Fibroblast of skin of back (primary cell): ENCODE measurements around the gene AOPEP.

ENCODE experiments used
- DNase-seq: peaks from one replicate; pipeline ENCODE4 v3.0.0-alpha.2; 2013

The AOPEP gene

DNA sequence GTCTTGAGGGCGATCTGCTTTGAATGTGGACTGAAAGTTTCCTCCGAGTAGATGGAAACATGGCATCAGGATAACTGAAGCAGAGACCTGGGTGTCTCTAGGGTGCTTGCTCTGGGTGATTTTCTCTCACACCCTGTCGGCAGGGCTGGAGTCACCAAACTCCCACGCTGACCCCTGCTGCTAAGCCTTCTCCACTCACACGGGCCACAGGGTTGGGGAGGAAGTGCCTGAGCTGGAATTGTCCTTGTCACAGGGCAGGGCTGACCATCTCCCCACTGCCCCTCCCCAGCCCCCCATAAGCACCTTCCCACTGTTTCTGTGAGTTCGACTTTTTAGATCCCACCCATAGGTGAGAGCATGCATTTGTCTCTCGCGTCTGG is 378.1 kb downstream of the AOPEP start:
- no peak for DNase-seq

DNA sequence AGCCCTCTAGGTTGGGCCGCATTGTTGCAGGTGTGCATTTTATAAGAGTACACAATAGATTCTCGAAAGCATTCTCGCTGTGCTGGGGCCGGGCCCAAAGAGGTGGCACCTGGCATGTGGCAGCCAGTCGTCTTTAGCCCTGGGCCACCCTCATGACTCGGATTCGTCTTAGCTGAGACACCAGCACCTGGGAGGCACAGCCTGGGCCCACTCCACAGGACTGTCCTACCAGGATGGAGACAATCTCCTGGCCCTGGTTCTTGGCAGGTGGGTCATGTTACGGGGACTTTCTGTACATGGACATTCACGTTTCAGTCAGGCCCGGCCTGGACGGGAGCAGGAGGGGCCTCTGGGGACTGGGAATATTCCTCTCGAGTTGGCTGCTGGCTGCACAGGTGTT is 378.5 kb downstream of the AOPEP start:
- DNase-seq = no peak

DNA sequence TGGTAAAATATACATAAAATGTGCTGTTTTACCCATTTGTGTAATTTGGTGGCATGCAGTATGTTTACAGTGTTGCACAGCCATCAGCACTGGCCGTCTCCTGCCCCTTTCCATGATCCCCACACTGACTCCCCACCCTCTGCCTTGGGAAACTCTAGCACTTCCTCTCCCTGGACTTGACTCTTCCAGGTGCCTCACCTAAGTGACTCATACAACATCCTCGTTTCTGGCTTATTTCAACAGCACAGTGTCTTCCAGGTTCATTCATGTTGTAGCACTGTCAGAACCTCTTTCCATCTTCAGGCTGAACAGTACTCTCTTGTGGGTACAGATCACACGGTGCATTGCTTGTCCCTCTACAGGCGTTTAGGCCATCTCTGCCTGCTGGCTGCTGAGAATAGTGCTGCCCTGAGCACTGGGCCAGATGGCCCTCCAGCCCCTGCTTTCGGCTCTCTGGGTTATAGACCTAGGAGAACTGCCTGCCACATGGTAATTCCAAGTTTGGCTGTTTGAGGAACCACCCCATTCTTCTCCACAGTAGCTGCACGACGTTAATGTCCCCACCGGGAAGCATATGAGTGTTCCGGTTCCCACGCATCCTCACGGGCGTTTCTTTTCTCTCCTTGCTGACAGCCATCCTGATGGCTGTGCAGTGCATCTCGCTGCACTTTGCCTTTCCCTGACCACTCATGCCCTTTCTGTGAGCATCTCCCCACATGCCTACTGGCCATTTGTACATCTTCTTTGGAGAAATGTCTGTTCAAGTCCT is 379.2 kb downstream of the AOPEP start:
- DNase-seq = no peak

DNA sequence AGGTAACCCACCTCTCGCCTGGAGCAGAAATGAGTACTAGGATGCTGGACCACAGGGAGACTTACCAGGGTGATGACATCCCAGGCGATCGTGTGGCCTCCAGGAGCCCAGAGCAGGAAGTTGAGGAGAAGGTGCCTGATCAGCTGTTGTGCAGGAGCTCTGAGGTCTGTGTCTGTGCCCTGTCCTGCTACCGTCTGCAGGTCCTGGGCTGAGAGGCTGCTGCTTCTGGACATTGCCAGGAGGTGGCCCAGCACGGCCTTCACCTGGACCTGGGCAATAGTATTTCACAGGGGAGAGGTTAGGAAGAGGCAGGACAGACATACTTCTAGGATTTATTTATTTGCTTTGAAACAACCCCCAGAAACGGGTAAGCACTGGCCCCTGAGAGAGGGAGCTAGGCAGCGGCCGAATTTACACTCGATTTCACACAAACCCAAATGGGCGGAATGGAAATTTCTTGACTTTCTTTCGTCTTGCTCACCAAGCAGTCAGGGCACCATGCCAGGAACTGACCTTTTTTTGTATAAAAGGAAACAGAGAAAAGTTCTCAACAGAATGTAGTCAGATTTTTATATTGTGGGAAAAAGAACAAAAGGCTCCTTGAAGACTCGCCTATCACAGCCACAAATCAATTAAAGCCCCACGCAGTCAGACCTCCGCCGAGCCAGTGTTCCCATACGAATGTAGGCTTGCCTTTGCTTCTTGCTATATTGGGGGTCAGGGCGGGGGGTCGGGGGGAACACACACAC is 380.7 kb downstream of the AOPEP start:
- DNase-seq = peak; percentile 86

DNA sequence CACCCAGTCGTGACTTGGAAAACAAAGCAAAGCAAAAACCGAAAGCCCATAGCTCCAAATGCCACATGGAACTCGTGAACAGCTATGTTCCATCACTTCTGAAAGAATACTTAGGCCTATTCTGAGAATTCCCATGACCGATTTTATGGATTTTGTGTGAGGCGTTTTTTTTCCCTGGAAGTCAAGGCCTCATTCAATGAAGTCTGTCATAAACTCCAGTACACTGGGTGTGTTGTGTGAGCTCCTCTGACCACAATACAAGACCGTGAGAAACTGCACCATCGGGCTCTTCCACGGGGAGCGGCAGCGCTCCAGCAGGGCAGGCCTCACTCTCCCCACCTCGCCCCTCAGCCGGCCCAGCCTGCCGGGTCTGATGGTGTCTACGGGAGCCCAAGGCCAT is 381.5 kb downstream of the AOPEP start:
- peak; percentile 53 for DNase-seq

DNA sequence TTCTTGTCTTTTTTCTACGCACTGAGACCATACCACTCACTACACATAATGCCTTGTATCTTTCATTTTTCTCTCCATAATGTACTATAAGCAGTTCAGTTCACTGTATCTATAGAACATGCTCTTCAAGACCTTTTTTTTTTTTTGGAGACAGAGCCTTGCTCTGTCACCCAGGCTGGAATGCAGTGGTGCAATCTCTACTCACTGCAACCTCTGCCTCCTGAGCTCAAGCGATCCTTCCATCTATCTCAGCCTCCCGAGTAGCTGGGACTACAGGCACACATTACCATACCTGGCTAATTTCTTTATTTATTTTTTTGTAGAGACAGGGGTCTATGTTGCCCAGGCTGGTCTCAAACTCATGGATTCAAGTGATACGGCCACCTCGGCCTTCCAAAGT is 382.3 kb downstream of the AOPEP start:
- no peak for DNase-seq

DNA sequence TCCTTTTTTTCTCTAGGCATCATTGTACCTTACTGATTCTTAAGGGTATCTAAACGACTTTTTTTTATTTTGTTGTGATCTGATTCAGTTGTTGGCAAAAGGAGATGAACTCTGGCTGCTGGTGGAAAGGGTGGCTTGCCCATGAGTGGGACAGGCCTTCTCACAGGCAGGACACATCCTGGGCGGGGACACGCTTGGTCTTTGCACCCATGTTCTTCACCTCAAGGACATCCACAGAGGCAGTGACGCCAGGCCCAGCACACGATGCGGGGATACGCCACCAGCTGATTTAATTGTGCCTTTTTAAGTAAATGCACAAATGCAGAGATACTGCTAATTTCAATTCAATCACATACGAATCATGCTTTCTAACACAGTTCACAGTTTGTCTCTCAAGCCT is 383.0 kb downstream of the AOPEP start:
- no peak for DNase-seq

DNA sequence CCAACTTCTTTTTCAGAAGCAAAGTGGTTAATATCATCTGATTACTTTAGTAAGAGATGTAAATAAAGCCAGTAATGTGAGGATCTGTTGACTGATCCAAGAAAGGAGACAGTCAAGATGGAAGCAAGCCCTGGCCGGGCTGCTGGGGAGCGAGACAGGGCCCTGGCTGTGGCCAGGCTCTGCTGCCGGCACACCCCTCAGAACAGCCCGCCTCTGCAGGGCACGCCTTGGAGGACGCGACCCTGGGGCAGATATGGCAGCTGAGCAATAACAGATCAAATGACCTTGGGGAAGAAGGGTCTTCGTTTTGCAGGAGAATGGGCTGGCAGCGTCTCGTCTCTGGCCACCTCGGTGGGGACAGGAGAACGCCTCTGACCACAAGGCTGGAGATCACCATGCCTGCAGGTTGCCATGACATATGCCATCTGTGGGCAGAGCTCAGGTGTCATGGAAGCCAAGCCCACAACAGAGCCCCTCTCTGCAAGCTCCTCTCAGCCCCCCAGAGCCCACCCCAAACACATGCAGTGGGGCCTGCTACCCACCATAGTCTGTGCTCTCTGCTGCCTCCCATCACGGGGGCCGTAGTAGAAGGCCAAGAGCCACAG is 384.5 kb downstream of the AOPEP start:
- no peak for DNase-seq

DNA sequence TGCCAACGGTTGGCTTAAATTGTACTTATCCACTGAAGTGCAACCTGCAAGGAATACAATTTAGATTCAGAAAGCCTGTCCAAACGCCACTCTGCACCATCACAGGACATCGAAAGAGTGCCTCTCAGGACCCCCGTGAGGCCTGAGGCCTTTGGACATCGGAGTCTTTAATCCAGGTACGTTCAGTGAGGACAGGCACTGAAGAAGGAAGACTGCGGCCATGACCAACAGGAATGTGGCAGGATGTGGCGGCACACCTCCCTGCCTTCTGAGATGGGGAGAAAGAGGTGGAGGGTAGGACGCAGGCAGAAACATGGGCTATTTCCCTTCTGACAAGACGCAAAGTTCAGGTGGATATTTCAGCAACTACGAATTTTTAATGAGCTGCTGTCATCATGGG is 385.2 kb downstream of the AOPEP start:
- no peak for DNase-seq

DNA sequence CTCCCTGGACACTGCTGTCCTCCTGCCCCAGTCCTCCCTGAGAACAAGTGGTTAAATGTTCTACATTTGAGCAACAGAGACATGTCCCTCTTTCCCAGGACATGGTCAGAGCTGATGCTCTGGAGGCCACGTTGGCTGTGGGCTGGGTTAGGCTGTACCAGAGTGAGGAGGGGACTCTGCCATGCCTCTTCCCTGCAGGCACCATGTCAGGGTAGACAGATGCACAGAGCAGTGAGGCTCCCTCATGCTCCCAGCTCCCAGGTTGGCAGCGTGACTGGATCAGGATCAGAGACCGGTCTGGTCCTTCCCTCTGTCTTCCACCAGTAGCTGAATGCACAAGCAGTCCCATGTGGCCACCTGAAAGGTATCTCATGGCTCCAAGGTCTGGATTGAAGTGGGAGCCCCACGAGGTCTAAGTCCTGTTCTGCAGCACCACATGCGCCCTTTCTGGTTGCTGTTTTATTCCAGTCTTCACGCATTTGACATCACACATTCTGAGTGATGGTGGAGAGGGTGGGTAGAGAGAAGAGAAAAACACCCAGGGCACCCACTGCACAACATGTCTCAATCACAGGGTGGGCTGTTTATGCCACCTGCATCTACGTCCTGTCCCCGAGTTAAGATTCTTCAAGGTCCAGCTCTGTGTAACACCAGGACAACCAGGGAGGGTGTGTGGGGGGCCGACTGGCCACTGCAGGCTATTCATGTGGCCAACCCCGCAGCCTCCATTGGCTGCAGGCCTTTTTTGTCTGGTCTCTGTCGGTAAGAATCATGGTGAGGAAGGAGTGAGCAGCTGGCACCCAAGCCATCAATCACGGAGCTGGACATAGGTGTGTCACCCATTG is 386.2 kb downstream of the AOPEP start:
- no peak for DNase-seq

DNA sequence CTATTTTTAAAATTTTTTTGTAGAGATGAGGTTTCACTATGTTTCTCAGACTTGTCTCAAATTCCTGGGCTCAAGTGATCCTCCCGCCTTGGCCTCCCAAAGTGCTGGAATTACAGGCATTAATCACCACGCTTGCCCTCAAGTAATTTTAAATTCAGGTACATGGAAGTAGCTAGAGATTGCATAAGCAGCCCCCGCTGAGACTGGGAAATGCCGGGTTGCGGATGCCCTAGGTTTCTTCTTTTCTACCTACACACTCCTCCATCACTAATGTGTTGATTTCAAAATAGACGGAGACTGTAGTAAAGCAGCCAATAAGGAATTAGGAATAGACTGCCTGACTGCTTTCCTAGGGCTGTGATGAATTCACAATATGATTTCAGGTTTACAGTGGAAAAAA is 388.6 kb downstream of the AOPEP start:
- DNase-seq = no peak

DNA sequence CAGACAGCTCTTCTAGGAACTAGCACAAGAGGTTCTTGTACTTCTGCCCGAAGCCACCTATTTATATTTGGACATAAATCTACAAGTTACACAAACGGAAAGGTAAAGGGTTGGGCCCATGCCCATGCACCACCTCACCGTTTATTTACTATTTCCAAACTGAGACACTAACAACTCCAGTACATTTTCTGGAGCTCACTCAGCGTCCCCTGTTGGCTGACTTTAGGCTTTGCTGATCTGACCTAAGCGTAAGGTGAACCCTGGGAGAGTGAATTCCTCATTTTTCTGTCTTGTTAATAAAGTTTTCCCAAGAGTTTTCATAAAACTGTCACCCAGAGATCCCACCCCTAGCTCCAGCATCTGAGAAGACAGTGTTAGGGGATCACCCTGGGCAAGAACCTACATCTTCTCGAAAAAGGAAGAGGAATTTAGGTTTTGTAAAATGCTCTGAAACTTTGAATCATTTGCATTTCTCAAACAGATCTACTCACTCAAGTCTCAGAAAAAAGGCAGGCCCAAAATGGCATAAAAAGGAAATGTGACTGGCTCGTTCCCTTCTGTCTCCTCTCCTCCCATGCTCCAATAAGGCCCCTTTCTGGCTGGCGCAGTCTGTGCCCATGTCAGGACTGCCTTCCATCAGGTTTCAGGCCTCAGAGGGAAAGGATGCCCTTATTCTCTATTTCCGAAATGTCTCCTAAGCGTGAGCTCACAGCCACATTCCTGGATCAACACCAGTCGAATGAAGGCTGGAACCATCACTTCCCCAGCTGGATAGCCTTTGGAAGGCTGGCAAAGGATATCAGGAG is 389.7 kb downstream of the AOPEP start:
- DNase-seq = no peak

DNA sequence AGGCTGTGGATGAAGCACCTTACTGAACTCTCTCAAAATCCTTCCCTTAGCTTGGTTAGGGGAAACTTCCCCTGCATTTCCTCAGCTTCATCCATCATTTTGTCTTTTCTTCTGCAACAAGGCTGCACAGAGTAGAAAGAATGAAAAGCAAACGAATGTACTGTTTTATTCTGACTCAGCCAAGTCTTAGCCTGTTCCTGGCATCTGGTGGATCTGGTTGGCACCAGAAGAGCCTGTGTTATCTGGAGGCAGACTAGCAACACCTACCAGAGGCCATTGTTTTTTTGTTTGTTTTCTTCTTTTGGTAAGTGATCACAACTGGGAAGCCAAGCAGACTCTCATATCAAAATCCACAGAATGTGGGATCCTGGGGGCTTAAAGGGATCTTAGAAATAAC is 390.3 kb downstream of the AOPEP start:
- DNase-seq = no peak

DNA sequence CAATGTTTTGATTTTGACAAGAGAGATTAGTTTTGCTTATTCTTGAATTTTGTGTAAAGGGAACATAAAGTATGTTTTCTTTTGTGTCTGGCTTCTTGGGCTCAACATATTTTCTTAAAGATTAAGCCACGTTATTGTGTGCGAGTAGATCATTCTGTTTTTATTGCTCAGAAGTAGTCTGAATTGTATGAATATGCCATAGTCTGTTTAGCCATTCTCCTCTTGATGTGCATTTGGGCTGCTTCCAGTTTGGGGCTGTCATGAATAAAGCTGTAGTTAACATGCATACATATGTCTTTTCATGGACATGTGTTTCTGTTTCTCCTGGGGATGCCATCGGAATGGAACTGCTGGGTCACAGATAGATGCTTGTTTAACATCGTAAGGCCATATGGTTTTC is 392.1 kb downstream of the AOPEP start:
- DNase-seq = peak; percentile 87

DNA sequence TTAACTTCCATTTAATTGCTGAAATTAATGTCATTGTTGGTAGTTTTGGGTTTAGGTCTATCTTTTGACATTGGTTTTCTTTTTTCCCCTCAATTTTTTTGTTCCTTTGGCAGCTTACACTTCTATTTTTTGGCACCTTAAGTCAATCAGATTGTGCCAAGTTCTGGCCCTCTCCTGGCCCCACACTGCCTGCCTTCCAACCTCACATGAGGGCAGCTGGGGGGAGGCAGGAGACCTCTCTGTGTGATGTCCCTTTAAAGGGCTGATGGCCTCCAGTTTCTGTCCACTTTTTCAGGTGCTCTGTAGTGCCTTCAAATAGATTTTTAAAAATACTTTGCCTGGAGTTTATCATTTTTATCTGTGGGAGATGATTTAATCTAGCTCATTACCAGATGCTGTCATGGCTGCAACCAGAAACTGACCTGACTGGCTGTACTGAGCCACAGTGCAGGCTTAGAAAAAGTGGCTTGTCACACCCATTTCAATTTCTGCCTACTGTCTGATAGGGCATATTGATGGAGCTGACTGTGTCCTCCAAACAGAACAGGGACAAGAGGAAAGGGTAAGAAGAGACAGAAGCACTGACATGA is 394.4 kb downstream of the AOPEP start:
- DNase-seq = no peak

DNA sequence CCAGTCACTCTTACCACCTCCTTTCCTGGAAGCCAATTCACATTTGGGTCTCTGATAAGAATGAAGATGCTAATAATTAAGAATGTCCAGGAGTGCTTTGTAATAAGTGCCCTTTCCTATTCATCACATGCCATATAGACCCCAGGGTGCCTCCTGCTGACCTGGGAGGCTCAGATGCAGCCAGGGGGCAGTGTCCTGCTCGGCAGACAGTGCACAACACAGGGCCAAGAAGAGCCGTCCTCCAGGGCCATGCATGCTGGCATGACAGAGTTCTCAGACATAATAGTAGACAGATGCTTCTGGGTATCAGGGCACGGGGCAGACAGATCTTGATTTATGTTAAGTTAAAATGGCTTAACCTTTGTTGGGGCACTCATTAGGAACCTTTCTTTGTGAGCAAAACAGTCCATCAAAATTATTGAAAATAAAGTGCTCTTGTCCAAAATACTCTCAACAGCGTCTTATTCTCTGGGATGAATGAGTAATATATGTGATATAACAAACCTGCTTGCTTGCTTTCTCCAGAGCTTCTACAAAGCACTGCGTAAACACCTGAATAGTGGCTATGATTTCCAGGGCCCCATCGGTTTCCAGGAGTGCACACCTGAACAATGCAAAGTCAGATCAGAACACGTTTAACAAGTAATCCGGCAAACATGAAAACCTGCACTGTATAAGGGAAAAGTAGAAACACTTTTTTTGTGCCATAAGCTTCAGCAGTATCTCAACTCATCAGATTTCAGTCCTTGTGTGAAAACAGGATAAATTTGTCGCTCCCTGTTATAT is 398.3 kb downstream of the AOPEP start:
- DNase-seq = no peak

DNA sequence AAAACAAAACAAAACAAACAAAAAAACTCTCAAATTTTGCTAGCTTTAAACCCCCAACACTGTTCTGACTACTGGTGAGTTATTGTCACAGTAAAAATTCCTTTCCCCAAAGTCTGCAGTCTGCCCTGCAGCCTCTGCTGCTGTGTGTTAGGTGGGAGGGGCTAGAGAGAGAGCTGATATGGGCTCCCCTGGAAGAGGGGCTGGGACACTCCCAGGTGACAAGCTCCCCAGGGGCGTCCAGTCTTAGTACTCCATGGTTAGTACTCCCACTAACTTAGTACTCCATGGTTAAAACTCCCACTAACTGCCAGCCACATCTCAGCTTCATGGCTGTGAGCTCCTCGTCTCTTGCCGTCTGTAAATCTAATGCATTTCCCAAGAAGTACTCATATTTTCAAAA is 399.2 kb downstream of the AOPEP start:
- no peak for DNase-seq

DNA sequence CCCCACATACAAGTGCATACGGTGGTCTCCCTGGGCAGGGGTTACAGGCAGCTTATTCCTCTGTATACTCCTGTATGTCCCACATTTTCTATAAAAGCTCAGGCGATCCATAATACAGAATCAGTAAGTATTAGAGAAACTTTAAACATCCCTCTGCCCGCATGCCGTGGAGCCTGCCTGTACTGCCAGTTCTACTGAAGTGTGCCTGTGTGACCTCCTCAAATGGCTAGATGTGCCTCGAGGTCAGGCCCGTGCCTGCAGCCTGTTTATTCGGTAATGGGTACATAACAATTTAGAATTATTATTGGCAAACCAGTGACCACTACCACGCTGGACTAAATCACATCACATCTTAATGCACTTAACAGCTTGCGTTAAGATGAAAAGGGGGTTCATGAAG is 400.2 kb downstream of the AOPEP start:
- DNase-seq = no peak

DNA sequence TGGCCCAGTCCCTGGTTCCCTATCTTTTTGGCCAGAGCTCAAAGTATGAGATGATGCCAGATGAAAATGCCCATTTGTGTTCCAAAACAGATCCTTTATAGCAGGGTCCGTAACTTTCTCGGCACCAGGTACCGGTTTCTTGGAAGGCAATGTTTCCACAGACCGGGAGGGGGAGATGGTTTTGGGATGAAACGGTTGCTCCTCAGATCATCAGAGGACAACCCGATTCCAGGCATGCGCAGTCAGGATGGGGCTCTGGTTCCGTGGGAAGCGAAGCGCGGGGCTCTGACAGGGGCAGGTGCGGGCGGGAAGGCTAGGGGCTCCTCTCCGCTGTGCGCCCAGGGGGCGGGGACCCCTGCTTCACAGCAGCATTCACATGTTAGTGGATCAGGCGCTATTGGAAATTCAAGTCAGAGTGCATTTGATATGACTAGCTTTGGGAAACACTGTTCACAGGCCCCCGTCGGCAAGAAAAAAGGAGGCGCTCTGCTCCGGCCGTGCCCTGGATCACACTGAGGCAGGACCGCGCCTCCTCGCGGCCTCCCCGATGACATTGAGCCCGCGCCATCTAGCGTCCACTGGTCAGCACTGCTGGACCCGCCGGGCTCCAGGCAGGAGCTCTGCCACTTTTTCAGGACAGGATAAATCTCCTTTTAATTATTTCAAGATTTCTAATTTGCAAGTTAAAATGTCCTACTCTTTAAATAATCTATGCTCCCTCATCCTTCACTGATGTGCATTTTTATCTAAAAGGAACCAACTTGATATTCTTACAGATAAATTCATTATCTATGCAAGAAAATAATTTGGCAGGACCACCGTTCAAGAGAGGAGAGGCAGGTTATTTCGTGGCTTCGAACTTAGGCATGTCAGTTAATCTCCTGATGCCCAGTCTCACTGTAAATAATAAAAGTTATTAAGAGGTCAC is 401.0 kb downstream of the AOPEP start:
- DNase-seq = peak; percentile 79

DNA sequence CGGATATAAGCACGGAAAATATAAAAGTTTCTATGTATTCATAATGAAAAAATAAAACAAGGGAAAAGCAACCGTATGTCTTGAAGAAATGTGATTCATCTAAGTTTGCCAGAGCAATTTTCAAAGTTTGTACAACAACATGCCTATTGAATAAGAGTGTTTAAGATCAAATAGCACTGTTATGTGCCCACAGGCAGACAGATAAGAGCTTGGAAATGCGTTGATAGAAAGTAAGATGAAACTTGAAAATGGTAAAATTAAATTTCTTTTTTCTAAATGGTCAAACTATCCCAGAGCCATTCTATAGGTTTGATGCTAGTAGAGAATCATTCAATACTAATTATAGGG is 401.7 kb downstream of the AOPEP start:
- DNase-seq = no peak
